T-helper 2 cell (primary cell): ENCODE results near the gene MACROD2.

Source experiments
- DNase-seq, 5 experiments: peaks; one replicate each; pipeline versions ENCODE4 v3.0.0 to v3.0.0-alpha.2; 2012 to 2022

MACROD2 gene

DNA sequence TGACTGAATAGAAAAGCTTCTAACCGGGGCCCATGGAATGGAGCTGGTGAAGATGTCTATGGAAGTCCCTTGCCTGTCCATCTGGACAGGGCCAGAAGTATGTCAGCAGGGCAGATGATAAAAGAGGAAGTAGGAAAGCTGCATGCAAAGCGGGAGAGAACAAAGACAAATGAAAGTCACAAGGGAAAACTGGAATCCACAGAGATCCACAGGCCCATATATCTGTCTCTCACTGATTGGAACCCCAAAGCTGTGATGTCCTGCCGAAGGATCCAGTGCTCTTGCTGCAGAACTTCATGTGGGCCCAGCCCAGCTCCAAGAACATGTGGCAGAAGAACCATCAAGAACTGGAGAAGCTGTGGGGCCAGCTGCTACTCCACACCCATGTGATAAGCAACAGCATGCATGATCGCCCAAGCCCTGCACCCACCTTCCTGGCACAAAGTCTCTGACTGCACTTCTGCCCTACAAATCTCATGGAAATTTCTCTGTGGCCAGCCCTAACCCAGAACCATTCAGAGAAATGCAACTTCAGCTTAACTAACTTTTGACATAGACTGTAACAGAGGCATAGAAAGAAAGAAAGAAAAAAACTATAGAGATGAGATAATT lies 1862.0 kb downstream of the MACROD2 start:
- DNase-seq = no peak

DNA sequence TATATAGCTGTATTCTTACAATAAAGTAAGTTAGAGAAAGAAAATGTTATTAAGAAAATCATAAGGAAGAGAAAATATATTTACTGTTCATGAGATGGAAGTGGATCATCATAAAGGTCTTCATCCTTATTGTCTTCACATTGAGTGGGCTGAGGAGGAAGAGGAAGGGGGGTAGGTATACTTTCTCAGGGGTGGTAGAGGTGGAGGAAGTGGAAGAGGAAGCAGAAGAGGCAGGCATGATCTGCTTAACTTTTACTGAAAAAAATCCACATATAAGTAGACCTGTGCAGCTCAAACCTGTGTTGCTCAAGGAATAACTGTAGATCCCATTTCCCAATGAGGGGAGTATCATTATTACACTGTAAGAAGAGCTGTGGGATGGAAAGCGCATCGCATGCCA lies 1863.7 kb downstream of the MACROD2 start:
- no peak for DNase-seq

DNA sequence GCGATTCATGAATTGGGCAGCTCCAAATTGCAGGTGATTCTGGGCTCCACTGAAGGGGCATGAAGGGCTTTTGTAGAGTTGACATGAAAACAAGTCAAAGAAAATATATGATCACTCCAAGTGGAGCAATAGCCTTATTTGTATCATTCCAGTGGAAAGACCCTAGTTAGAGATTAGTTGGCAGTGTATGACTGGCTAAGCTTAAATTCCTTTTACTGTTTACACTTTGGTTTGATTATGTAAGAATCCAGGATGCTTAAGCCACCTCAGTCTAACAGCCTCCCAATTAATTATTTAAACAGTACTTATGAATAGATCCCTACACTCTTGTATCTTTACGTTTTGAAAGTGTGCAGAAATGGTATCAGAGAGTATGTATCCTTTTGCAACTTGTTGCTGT lies 1865.5 kb downstream of the MACROD2 start:
- no peak for DNase-seq

DNA sequence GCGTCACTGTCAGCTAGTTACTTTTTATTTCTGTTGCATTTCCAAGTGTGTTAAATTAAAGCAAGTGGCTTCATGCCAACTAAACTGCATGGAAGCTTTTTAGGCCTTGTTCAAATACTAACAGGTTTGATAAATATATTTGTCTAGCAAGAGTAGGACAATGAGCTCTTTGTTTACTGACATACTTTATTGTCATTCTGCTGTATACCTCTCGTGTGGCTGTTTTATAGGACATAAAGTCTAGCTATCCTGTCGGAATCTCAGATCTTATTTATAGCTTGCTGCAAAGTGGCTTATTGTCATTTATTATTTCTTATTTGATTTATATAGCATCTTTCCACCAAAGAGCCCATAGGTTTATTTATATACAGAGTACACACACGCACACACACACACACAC lies 1866.9 kb downstream of the MACROD2 start:
- no peak for DNase-seq

DNA sequence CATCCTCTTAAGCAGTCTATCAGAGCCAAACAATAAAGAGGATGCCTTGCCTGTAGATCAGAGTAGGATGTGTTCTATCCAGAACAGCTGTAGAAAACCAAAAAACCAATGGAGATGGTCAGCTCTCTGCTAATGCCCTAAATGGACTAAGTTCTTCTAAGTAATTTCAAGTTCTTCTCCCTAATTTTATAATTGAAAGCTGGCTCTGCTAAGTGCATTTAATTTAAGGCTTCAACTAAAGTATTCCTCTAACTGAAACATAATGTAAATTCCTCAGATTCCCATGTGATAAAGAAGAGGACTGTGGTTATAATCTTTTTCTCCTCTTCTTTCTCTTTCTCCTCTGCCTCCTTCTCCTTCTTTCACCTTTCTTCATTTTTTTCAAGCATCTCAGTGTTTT lies 1868.4 kb downstream of the MACROD2 start:
- no peak for DNase-seq

DNA sequence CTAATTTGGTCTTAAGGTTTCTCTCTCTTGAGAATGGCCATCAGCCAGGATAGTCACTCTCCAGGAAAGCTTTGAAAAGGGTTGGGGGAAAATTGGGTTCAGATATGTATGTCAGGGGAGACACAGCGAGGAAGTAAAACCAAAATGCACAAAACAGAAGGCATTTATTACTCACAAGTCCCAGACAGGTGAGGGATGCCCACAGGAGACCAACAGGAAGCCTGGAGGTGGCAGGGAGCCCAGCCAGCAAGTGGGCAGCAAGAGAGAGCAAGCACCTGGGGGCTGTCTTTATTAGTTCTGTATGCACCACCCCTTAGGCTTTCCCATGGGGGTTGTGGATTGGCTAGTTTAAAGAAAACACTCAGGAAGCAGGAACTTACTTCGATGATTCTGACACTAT lies 1870.2 kb downstream of the MACROD2 start:
- DNase-seq = no peak

DNA sequence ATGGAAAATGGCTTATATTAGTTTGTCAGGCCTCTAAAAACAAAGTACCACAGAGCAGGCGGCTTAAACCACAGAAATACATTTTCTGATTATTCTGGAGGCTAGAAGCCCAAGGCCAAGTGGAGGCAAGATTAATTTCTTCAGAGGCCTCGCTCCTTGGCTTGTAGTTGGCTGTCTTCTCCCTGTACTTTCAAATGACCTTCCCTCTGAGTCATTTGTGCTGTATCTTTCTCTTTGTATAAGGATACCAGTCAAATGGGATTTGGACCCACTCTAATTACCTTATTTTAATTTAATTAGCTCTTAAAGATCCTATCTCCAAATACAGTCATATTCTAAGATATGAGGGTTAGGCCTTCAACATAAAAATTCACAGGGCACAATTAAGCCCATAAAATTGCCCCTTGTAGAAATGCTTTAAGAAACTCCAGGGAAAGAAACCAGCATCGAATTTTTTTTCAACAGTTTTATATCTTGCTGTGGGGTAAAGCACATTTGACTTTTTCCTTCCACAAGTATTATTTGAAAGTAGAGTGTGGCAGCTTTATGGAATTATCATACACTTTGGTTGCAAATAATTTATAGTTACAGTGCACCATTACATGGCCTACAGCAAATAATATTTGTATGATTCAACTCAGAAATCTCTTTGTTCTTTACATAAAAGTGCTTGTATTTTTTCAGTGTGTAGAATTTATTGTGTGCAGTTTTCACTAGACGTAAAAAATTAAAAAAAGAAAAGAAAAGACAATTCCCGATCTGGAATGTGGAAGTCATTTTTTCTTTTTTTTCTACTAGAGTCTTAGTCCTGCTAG lies 1871.8 kb downstream of the MACROD2 start:
- no peak for DNase-seq

DNA sequence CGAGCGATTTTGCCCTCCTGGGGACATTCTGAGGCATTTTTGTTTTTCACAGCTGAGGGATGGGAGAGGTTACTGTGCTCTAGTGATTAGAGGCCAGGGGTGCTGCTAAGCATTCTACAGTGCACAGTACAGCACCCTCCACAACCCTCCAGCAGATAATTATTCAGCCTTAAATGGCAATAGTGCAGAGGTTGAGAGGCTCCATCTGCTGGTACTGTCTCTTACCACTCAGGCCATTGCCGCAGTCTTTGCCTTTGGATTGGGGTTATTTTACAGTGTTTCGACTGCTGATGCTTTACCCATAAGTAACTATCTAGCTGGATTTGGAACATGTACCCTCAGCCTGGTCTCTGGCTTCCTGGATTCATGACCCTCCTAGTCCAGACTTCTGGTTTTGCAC lies 1872.6 kb downstream of the MACROD2 start:
- no peak for DNase-seq

DNA sequence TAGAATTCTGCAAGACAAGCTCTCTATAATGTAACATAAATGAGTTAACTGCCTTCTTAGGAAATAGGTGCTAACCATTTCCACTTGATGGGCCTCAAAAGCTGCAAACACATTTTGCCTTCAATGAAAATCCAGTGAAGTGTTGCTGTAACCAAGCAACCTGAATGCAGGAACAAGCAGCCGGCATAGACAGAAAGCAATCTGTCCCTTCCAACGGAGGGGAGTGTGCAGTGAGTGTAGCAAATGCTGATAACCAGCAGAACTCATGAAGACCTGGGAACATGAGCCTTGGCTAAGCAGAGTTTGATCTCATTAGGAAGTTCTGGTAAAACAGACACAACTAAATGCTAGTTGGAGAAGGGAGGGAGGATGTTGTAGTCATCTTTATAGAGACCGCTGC lies 1880.1 kb downstream of the MACROD2 start:
- no peak for DNase-seq

DNA sequence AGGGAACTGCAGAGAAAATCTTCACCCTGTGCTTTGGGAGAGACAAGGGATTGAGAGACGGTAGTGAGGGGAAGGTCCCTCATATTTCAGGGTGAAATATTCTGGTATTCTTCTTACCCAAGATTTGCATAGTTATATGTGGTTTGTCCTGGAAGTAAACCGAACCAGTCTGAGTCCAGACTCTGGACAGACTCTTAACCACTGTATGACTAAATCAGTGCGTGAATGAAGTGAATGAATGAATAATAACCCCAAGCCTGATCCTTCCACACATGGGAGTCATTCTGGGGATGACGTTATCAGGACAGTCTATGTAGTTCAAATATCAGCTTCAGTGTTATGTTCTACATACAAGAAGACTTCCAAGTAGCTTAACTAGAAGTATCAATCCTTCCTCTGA lies 1887.2 kb downstream of the MACROD2 start:
- DNase-seq = no peak

DNA sequence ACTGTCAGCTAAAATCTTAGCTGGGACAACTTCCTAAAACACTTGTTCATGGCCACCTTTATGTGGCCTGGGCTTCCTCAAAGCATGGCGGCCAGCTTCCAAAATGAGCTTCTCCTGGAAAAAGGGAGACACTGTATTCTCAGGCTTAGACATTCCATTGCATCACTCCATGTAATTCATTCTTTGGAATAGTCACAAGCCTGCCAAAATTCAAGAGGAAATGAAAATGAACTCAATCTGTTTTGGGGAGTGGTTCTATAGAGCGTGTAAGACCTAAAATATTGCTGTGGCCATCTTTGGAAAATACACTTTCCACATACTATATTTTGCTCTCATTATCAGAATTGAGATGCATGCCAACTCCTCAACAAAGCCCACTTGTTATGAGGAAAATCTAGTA lies 1890.9 kb downstream of the MACROD2 start:
- DNase-seq = no peak

DNA sequence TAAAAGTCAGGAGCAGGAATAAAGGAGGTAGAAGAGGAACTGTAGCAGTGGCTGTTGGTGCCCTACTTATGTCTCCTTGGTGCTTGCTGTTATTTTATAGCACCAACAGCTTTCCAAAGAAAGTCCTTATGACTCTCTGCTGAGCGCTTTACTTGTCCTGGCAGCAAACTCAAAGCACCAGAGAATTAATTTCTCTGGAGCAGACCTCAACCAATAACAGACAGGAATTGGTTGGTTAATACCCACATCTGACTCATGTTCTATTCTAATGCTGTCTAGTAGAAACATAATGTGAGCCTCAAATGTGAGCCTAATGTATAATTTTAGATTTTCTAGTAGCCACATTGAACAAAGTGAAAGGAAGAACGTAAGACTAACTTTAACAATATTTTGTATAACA lies 1892.1 kb downstream of the MACROD2 start:
- DNase-seq = no peak

DNA sequence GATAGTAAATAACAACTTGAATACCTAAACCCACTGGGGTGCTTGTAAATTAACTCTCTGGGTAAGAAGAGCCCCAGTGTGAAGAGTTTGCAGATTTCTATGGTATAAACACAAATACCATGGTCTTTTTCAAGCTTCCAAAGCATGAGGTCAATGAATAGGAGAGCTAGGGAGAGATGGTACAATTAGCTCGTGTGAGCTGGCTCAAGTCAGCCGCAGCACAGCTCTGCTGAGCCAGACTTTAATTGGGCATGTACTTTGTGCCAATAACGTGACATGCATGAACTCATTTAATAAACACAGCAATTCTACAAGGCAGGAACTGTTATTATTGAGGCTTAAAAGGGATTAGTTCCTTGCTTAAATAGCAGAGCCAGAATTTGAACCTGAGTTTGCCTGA lies 1893.7 kb downstream of the MACROD2 start:
- no peak for DNase-seq

DNA sequence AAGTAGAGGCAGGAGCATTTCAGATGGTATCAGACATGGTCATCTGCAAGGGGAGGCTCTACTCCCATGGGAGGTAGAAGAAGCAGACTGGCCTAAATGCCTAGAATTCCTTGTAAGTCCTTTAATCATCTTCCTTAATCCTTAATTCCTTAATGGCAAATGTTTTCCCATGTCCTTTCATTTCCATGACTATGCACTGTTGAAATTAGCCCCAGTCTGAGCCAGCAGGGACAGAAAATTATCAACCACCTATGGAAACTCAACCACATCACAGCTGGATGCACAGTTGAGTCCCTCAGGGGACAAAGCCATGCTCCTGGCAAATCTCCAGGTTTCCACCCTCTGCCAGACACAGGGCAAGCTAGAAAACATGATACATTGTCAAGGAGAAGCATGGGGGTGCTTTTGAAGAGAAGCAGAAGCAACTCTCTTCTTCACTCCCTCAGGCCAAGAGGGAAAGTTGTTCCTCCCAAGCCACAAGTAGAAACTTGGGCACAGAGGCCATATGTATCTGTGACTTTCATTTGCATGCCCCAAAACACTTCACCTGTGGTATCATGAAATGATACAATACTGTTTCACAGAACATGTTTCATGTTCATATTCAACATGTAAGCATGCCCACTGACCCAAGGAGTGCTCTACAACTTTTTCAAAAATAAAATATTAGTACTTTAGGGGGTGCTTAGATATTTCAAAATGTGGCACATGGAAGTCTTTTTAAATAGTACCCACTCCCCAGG lies 1894.4 kb downstream of the MACROD2 start:
- DNase-seq = no peak

DNA sequence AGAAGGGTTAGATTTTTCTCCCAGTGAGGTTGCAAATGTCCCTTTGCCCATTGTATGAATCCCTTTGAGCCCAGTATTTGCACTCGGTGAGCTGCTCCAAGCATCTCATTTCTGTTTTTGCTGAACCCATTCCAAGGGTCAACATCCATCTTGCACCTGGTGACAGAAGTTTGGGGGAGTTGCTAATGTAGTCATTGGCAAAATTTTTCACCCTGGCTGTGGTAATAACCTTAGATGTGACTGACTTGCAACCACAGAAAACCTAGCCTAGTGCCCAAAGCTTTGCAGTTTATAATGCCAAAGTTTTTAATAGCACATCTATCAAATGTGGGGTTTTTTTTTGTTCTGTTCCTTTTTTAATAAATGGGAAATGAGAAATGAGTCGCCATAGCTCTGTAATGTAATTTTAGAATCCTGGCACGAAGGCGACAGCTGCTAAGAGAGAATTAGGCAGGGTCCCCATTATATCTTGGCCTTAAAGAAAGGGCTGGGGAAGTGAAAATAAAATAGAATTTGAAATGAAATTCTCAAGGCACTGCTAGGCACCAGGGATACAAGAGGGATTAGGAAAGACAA lies 1895.2 kb downstream of the MACROD2 start:
- no peak for DNase-seq

DNA sequence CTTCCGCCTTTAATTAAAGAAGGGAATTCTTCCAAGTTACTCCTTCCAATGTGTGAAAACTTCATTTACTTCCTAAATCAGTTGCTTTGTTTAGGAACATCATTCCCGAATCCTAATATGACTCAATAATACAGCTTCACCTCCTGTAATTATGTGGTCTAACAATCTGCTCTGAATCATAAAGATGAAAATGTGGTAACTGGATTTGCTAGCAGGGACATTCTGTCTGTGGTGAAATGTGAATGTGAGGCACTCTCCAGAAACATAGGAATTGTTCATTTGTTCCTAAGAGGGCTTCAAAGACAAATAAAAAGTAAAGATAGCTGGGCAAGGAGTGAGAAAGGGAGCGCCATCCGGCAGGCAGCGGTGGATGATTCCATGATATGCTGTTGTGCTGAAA lies 1899.8 kb downstream of the MACROD2 start:
- peak in 1 of 5 experiments; percentile 3 for DNase-seq

DNA sequence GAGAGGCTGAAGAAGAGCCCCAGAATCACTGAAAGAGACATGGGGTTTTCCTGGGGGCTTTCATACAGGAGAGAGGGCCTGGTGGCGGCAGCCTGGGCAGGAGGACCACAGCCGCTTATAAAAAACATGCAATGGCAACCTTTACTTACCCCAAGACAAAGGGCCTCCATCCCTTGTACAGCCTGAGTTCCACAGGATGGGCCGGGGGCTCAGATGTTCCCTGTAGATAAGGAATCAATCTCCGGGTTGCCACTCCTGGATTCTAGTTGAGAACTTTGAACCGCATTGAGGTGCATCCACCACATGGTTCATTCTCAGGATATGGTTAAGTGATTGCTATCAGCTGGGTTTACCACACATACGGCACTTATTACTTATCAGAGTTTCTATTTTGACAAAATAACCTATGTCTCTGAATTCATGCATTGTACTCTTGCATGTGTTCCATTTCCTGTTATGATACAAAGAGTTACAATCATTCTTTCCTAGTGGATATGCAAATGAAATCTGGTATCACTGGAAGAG lies 1900.3 kb downstream of the MACROD2 start:
- DNase-seq = peak in 1 of 5 experiments; percentile 89

DNA sequence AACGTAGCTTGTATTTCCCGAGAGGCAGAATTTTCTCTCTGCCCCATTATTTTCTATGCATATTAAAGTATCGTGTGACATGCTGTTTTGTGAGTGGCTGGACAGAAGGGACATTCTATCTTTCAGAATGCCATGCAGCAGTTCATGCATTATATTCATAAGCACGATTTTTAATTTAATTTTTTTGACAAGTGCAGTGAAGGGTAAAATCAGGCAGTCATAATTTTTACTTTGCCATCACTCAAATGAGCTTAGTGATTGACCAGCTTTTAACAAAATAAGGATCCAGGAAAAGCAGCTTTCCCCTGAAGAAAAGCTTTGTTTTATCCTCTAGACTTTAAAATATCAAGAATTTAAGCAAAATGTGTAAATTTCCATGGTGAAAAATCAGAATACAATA lies 1904.7 kb downstream of the MACROD2 start:
- DNase-seq = no peak

DNA sequence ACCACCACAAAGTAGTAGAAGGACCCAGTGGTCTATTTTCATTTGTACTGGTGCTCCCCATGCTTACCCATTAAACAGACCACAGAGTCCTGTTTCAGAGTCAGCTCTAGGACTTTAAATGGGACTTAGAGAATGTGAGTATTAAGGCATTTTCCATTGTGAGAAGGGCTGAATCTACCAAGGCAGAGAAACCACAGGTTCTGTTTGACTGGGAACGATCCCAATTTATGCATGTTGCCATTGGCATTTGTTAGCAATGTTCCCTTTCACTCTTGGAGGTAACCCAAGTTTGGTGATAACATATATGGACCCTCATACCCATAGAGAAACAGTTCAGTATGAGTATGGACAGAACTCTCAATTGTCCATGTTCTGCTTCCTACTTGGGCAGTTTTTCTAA lies 1905.1 kb downstream of the MACROD2 start:
- no peak for DNase-seq

DNA sequence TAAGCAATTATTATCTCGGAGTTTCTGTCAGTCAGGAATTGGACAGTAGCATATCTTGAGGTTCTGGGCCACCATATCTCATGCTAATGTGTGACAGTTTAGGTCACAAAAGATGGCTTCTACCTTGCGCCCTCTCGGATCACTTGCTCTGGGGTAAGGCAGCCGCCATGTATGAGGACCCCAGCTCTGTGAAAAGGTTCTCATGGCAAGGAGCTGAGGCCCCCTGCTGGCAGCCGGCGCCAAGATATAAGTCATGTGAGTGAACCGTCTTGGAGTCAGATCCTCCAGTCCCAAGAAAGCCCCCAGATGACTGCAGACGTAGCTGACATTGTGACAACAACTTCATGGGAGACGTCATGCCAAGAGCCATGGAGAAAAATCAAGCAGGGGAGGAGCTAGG lies 1907.2 kb downstream of the MACROD2 start:
- peak in 1 of 5 experiments; percentile 13 for DNase-seq

DNA sequence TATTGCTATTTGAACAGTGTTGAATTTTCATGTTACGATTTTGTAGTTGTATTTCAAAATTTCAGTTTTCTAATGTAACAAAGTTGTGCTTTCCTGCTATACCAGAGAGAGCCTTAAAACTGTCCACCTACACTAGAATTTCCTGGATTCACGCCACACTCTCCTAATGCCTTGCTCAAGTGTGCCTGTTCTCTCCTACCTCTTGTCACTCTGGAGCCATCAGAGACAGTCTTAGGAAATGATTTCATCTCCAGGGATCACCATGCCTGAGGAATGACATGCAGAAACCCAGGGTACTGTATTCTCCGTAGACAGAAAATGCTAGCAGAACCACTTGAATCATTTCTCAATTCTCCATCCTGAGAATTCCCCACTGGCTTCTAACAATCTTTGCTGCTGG lies 1910.3 kb downstream of the MACROD2 start:
- DNase-seq = no peak

DNA sequence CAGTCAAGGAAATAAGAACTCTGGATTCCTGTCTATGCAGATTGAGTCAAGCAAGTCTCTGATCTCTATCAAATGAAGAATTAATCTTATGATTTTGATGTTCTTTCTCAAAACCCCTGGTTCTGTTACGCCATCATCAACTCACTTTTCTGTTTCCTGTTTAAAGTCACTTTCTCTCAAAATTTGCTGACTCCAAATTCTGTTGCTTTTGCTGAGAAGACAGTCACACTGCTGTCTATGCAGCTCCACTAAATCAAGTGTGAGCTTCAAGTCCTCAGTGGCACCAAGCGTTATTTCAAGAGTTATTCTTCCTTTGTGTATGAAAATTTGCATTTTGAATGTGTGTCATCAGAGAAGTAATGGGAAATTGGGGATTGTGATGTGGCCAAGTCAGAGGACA lies 1914.7 kb downstream of the MACROD2 start:
- DNase-seq = no peak

DNA sequence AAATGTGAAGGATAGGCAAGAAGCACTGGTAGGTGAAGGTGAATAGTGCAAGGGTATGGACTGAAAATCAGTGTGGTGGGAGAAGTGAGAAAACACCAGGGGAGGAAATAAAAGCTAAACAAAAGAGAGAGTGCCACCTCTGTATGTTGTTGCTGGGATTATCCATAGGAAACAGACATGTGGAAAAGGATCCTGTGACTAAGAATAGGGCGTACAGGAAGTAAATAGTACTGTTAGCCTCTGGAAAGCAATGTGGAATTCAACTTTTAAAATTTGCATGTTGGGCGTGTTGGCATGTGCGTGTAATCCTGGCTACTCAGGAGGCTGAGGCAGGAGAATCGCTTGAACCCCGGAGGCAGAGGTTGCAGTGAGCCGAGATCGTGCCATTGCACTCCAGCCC lies 1916.3 kb downstream of the MACROD2 start:
- DNase-seq = no peak
